ENCODE measurements around the gene SDK1. TPM values are rescaled to one million over a fixed set of nuclear protein-coding genes. Genes with fewer than 3 reads are reported as not detected.

The SDK1 gene
- total RNA-seq, 6 experiments from 2014 or later, result not detected

GRCh38 chr7:4149236-4149635 is 848.2 kb downstream of the SDK1 start:
- TF ChIP-seq CTCF (IDR thresholded peaks at IDR 0.05), result no peak
- DNase-seq, result no peak
- H3K27ac Mint-ChIP-seq, result no peak overlapping the region
- H3K4me3 Mint-ChIP-seq, result no peak overlapping the region
- no peaks in the 10 kb centered on the region for H3K4me1 Mint-ChIP-seq (ENCODE audit: low read depth)
- H3K9me3 Mint-ChIP-seq, result peaks cover 54% of the 10 kb centered on the region
- peaks cover 5% of the 10 kb centered on the region for H3K36me3 Mint-ChIP-seq (ENCODE audit: low read depth)
- peaks cover 6% of the 10 kb centered on the region for H3K27me3 Mint-ChIP-seq (ENCODE audit: insufficient read depth)

GRCh38 chr7:4149645-4150044 is 848.6 kb downstream of the SDK1 start:
- peaks cover 5% of the 10 kb centered on the region for H3K36me3 Mint-ChIP-seq (ENCODE audit: low read depth)

DNA sequence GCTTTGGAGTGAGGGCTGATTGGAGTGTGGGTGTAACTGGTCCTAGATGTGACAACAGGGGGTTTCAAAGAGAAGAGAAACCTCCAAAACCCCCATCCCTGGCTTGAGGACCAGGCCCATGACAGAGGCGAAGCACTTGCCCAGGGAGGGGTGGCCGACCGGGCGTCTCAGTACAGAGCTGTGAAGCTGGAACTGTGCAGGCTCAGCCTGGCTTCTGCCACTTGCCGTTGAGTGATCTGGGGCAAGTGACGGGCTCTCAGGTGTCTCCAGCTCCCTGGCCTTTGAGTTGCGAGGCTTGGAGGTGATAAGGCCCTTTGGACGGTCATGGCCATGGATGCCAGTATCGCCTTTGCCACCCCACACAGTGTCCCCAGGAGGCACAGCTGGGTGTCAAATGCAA is 849.7 kb downstream of the SDK1 start:
- H3K4me1 Mint-ChIP-seq (ENCODE audit: low read depth), result no peaks in the 10 kb centered on the region
- peaks cover 5% of the 10 kb centered on the region for H3K36me3 Mint-ChIP-seq (ENCODE audit: low read depth)
- no peak overlapping the region for H3K4me3 Mint-ChIP-seq
- no peak for TF ChIP-seq CTCF (IDR thresholded peaks at IDR 0.05)
- peaks cover 6% of the 10 kb centered on the region for H3K27me3 Mint-ChIP-seq (ENCODE audit: insufficient read depth)
- peaks cover 62% of the 10 kb centered on the region for H3K9me3 Mint-ChIP-seq
- H3K27ac Mint-ChIP-seq, result no peak overlapping the region
- DNase-seq, result no peak

More at GRCh38 chr7:4149645-4150044, 848.6 kb downstream of the SDK1 start:
- Mint-ChIP-seq H3K9me3 (peaks cover 55% of the 10 kb centered on the region), H3K4me1 (ENCODE audit: low read depth) (no peaks in the 10 kb centered on the region), H3K27ac (no peak overlapping the region), H3K27me3 (ENCODE audit: insufficient read depth) (peaks cover 6% of the 10 kb centered on the region), H3K4me3 (no peak overlapping the region)
- DNase-seq, result no peak
- TF ChIP-seq CTCF (IDR thresholded peaks at IDR 0.05), result no peak

GRCh38 chr7:4151524-4151923 is 850.5 kb downstream of the SDK1 start:
- Mint-ChIP-seq H3K27me3 (ENCODE audit: insufficient read depth) (peaks cover 6% of the 10 kb centered on the region), H3K4me1 (ENCODE audit: low read depth) (no peaks in the 10 kb centered on the region), H3K36me3 (ENCODE audit: low read depth) (peaks cover 5% of the 10 kb centered on the region), H3K4me3 (no peak overlapping the region), H3K27ac (no peak overlapping the region), H3K9me3 (peaks cover 64% of the 10 kb centered on the region)
- TF ChIP-seq CTCF (IDR thresholded peaks at IDR 0.05), result no peak
- no peak for DNase-seq

GRCh38 chr7:4151926-4152549 is 851.0 kb downstream of the SDK1 start:
- H3K36me3 Mint-ChIP-seq (ENCODE audit: low read depth), result peaks cover 5% of the 10 kb centered on the region
- H3K4me3 Mint-ChIP-seq, result no peak overlapping the region
- H3K27ac Mint-ChIP-seq, result no peak overlapping the region
- peaks cover 6% of the 10 kb centered on the region for H3K27me3 Mint-ChIP-seq (ENCODE audit: insufficient read depth)
- H3K4me1 Mint-ChIP-seq (ENCODE audit: low read depth), result no peaks in the 10 kb centered on the region
- TF ChIP-seq CTCF (IDR thresholded peaks at IDR 0.05), result no peak
- H3K9me3 Mint-ChIP-seq, result peaks cover 64% of the 10 kb centered on the region
- no peak for DNase-seq
